K562 (cell line): Measurements from ENCODE around the gene LRRC71. TPM values are rescaled to one million over a fixed set of nuclear protein-coding genes. Genes with fewer than 3 reads are reported as not detected.

Source experiments
- RREB1 ChIP-seq: fragments of 250-450 bp; sonication (Bioruptor Pico); IDR thresholded peaks from 2 replicates; pipeline ENCODE4 v1.4.0; 2020
- ZBTB9 ChIP-seq: fragments of 450-650 bp; formaldehyde crosslinking; IDR thresholded peaks from 2 replicates; pipeline ENCODE4 v1.4.0; 2020; ENCODE audit warnings: mild to moderate bottlenecking, moderate library complexity
- polyA plus RNA-seq, 8 experiments: library from polyadenylated mRNA; depleted of rRNA in 4 of 8; stranded (reverse) in 5 of 8; unstranded in 3 of 8; fragments of >200 nt; fragmentation: Nextera tagmentation in 2 of 8; fragmentation: Illumina TruSeq in 1 of 8; extraction: Ambion mirVana in 2 of 8; extraction: Trizol in 1 of 8; gene quantifications; 2 replicates each; pipeline versions ENCODE4 v1.2.1 to v1.2.3, GENCODE V29; 2011 to 2014; ENCODE audit warnings: inconsistent platforms in 1 of 8, missing spikeins in 1 of 8
- total RNA-seq, 7 experiments: library from RNA; depleted of rRNA in 6 of 7; stranded (reverse); fragments of >200 nt in 6 of 7; fragmentation: Illumina TruSeq in 2 of 7; extraction: Trizol in 2 of 7; gene quantifications; 2 replicates each; pipeline versions ENCODE4 v1.2.1 to v1.2.3, GENCODE V29; 2011 to 2021; ENCODE audit warnings: low replicate concordance in 1 of 7

LRRC71 gene
- total and polyA plus RNA-seq, 9 of the 15 experiments (the other 6 are each of a cell fraction or from before 2014, with no cell fraction given) = 0.06 to 1.2 (median 0.51) TPM; not detected in 1

GRCh38 chr1:156894001-156894400 is 26.4 kb upstream of the LRRC71 start (continued):
- no peak for TF ChIP-seq RREB1 (CRISPR knock-in tag)
- no peak for TF ChIP-seq ZBTB9
